Measurements from ENCODE around the gene STX16. TPM values are rescaled to one million over a fixed set of nuclear protein-coding genes. Genes with fewer than 3 reads are reported as not detected.

The STX16 gene
- total RNA-seq, 1 experiment from 2014 or later, result 44.5 TPM

GRCh38 chr20:58718729-58719128 is 67.6 kb downstream of the STX16 start:
- POLR2A ChIA-PET (ENCODE audit: low non-redundant PET), result no interaction called here
- no TSS peak for BruUV-seq (replicated peaks)

DNA sequence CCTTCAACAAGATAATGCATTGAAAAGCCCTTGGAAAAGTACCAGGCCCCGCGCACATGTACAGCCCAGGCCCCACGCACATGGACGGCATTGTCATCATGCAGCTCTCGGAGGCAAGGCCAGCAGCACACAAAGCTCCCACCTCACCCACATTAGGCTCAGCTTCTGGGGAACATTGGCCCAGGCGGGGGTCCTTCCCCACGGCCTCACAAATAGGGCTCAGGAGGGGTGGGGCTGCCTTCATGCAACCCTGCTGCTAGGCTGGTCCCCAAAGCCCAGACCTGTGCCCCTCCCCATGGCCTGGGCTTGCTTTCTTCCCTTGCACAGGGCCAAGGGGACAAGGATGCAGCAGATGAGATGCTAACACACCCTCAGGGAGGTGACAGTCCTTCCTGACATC is 68.2 kb downstream of the STX16 start:
- CTCF ChIA-PET, result no interaction called here
- no peak for DNase-seq (ENCODE audit: low spot score)
- Histone ChIP-seq H3K4me1 (ENCODE audit: insufficient read depth, low read length, poor library complexity, severe bottlenecking) (no peaks in the 10 kb centered on the region), H3K9me3 (ENCODE audit: low read depth, low read length, poor library complexity, severe bottlenecking) (no peaks in the 10 kb centered on the region), H3K36me3 (ENCODE audit: insufficient read depth, low read length, poor library complexity, severe bottlenecking) (no peaks in the 10 kb centered on the region), H3K4me3 (ENCODE audit: low read depth, low read length, poor library complexity, severe bottlenecking) (no peak overlapping the region), H3K27ac (ENCODE audit: low read depth, low read length, poor library complexity, severe bottlenecking) (no peak overlapping the region), H3K27me3 (replicated peaks; ENCODE audit: insufficient read depth, low read depth, low read length, poor library complexity) (peaks cover 4% of the 10 kb centered on the region)
- intact Hi-C loops (cut with micrococcal nuclease; ENCODE audit: unreplicated experiment), result no loop called here
- POLR2A ChIA-PET (ENCODE audit: low non-redundant PET), result no interaction called here
- TF ChIP-seq, protein P1, sequence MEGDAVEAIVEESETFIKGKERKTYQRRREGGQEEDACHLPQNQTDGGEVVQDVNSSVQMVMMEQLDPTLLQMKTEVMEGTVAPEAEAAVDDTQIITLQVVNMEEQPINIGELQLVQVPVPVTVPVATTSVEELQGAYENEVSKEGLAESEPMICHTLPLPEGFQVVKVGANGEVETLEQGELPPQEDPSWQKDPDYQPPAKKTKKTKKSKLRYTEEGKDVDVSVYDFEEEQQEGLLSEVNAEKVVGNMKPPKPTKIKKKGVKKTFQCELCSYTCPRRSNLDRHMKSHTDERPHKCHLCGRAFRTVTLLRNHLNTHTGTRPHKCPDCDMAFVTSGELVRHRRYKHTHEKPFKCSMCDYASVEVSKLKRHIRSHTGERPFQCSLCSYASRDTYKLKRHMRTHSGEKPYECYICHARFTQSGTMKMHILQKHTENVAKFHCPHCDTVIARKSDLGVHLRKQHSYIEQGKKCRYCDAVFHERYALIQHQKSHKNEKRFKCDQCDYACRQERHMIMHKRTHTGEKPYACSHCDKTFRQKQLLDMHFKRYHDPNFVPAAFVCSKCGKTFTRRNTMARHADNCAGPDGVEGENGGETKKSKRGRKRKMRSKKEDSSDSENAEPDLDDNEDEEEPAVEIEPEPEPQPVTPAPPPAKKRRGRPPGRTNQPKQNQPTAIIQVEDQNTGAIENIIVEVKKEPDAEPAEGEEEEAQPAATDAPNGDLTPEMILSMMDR (conservative IDR thresholded peaks at IDR 0.05; ENCODE audit: low read depth, low read length), result no peak
- TF ChIP-seq EZH2 (IDR thresholded peaks at IDR 0.05; ENCODE audit: borderline replicate concordance, low read depth, low read length, poor library complexity, severe bottlenecking), result no peak
- BruUV-seq (replicated peaks), result no TSS peak

More at GRCh38 chr20:58718729-58719128, 67.6 kb downstream of the STX16 start:
- H3K36me3 ChIP-seq (ENCODE audit: insufficient read depth, low read length, poor library complexity, severe bottlenecking), result no peaks in the 10 kb centered on the region
- no peak overlapping the region for H3K4me3 ChIP-seq (ENCODE audit: low read depth, low read length, poor library complexity, severe bottlenecking)
- no peaks in the 10 kb centered on the region for H3K9me3 ChIP-seq (ENCODE audit: low read depth, low read length, poor library complexity, severe bottlenecking)
- no peak overlapping the region for H3K27ac ChIP-seq (ENCODE audit: low read depth, low read length, poor library complexity, severe bottlenecking)
- peaks cover 4% of the 10 kb centered on the region for H3K27me3 ChIP-seq (replicated peaks; ENCODE audit: insufficient read depth, low read depth, low read length, poor library complexity)
- no peaks in the 10 kb centered on the region for H3K4me1 ChIP-seq (ENCODE audit: insufficient read depth, low read length, poor library complexity, severe bottlenecking)
- intact Hi-C loops (cut with micrococcal nuclease; ENCODE audit: unreplicated experiment), result no loop called here
- CTCF ChIA-PET, result no interaction called here
- DNase-seq (ENCODE audit: low spot score), result no peak
- TF ChIP-seq EZH2 (IDR thresholded peaks at IDR 0.05; ENCODE audit: borderline replicate concordance, low read depth, low read length, poor library complexity, severe bottlenecking), result no peak
- TF ChIP-seq, protein P1 (conservative IDR thresholded peaks at IDR 0.05; ENCODE audit: low read depth, low read length), result no peak

GRCh38 chr20:58719971-58720371 is 68.9 kb downstream of the STX16 start:
- DNase-seq (ENCODE audit: low spot score), result no peak
- H3K27ac ChIP-seq (ENCODE audit: low read depth, low read length, poor library complexity, severe bottlenecking), result no peak overlapping the region
- intact Hi-C loops (cut with micrococcal nuclease; ENCODE audit: unreplicated experiment), result no loop called here
- TF ChIP-seq EZH2 (IDR thresholded peaks at IDR 0.05; ENCODE audit: borderline replicate concordance, low read depth, low read length, poor library complexity, severe bottlenecking), result no peak
- TF ChIP-seq, protein P1 (conservative IDR thresholded peaks at IDR 0.05; ENCODE audit: low read depth, low read length), result no peak
- H3K4me1 ChIP-seq (ENCODE audit: insufficient read depth, low read length, poor library complexity, severe bottlenecking), result no peaks in the 10 kb centered on the region
- peaks cover 4% of the 10 kb centered on the region for H3K27me3 ChIP-seq (replicated peaks; ENCODE audit: insufficient read depth, low read depth, low read length, poor library complexity)
- no peaks in the 10 kb centered on the region for H3K36me3 ChIP-seq (ENCODE audit: insufficient read depth, low read length, poor library complexity, severe bottlenecking)
- BruUV-seq (replicated peaks), result no TSS peak
- H3K9me3 ChIP-seq (ENCODE audit: low read depth, low read length, poor library complexity, severe bottlenecking), result no peaks in the 10 kb centered on the region
- H3K4me3 ChIP-seq (ENCODE audit: low read depth, low read length, poor library complexity, severe bottlenecking), result no peak overlapping the region
- ChIA-PET CTCF (no interaction called here), POLR2A (ENCODE audit: low non-redundant PET) (no interaction called here)
